ENCODE results near the gene NAMPT. TPM values are rescaled to one million over a fixed set of nuclear protein-coding genes. Genes with fewer than 3 reads are reported as not detected.

Gene NAMPT
- total RNA-seq, 1 donor from 2014 or later: 190 TPM

- DNase-seq (ENCODE audit: low spot score): no peak
Observed at GRCh38 chr7:106273009-106273668, 11.6 kb downstream of the NAMPT start.

GRCh38 chr7:106270122-106270977 lies 14.4 kb downstream of the NAMPT start:
- DNase-seq (ENCODE audit: low spot score): no peak

GRCh38 chr7:106269254-106269961 lies 15.4 kb downstream of the NAMPT start:
- DNase-seq (ENCODE audit: low spot score): no peak

GRCh38 chr7:106265133-106265532 lies 19.6 kb downstream of the NAMPT start:
- no peak for DNase-seq (ENCODE audit: low spot score)

GRCh38 chr7:106262221-106262881 lies 22.4 kb downstream of the NAMPT start:
- DNase-seq (ENCODE audit: low spot score): no peak

- DNase-seq (ENCODE audit: low spot score): no peak
Observed at GRCh38 chr7:106260136-106260561, 24.6 kb downstream of the NAMPT start.

- no peak for DNase-seq (ENCODE audit: low spot score)
Observed at GRCh38 chr7:106258789-106259188, 26.0 kb downstream of the NAMPT start.

GRCh38 chr7:106257752-106258151 lies 27.0 kb downstream of the NAMPT start:
- DNase-seq (ENCODE audit: low spot score): no peak

- no peak for DNase-seq (ENCODE audit: low spot score)
Observed at GRCh38 chr7:106256144-106256543, 28.6 kb downstream of the NAMPT start.

- DNase-seq (ENCODE audit: low spot score): no peak
Observed at GRCh38 chr7:106255246-106255645, 29.5 kb downstream of the NAMPT start.

- DNase-seq (ENCODE audit: low spot score): no peak
Observed at GRCh38 chr7:106254525-106255116, 30.2 kb downstream of the NAMPT start.

GRCh38 chr7:106252568-106252967 lies 32.2 kb downstream of the NAMPT start:
- DNase-seq (ENCODE audit: low spot score): no peak

GRCh38 chr7:106249488-106249887 lies 35.3 kb downstream of the NAMPT start:
- DNase-seq (ENCODE audit: low spot score): no peak

- DNase-seq (ENCODE audit: low spot score): no peak
Observed at GRCh38 chr7:106248600-106248999, 36.2 kb downstream of the NAMPT start.

GRCh38 chr7:106247841-106248240 lies 36.9 kb downstream of the NAMPT start:
- DNase-seq (ENCODE audit: low spot score): no peak

- DNase-seq (ENCODE audit: low spot score): no peak
Observed at GRCh38 chr7:106246902-106247711, 37.7 kb downstream of the NAMPT start.

GRCh38 chr7:106243893-106244292 lies 40.9 kb downstream of the NAMPT start:
- DNase-seq (ENCODE audit: low spot score): no peak

- DNase-seq (ENCODE audit: low spot score): no peak
Observed at GRCh38 chr7:106239406-106239805, 45.4 kb downstream of the NAMPT start.

GRCh38 chr7:106238830-106239229 lies 46.0 kb downstream of the NAMPT start:
- no peak for DNase-seq (ENCODE audit: low spot score)

GRCh38 chr7:106236065-106236464 lies 48.7 kb downstream of the NAMPT start:
- DNase-seq (ENCODE audit: low spot score): no peak

GRCh38 chr7:106234425-106234824 lies 50.4 kb downstream of the NAMPT start:
- no peak for DNase-seq (ENCODE audit: low spot score)
